Mammary epithelial cell (primary cell): ENCODE data around the gene HTR3C.

Source experiments
- CTCF ChIP-seq, 2 donors: IDR thresholded peaks in 1 of 2; conservative IDR thresholded peaks in 1 of 2; 2 replicates each; pipeline ENCODE4 v1.5.1; 2011 to 2012; ENCODE audit warnings: inconsistent platforms in 2 of 2, low read length in 2 of 2, mild to moderate bottlenecking in 2 of 2, control low read depth in 1 of 2, low read depth in 1 of 2; ENCODE audit not compliant: insufficient read depth in 1 of 2; ENCODE audit errors: extremely low read depth in 1 of 2
- EZH2 ChIP-seq: IDR thresholded peaks from 2 replicates; pipeline ENCODE4 v1.6.1; 2012; ENCODE audit warnings: low read length, inconsistent platforms, borderline replicate concordance

- TF ChIP-seq CTCF (conservative IDR thresholded peaks at IDR 0.05 in 1 of 2, IDR thresholded peaks at IDR 0.05 in 1 of 2; ENCODE audit: extremely low read depth in 1 of 2, insufficient read depth in 1 of 2, low read depth in 1 of 2, low read length in 2 of 2) (no peak), EZH2 (no peak)
Observed at GRCh38 chr3:184097556-184097955, 44.7 kb downstream of the HTR3C start.
